ENCODE results near the gene IQGAP3.
"Not testable (repeated sequence)": the region's sequence is repeated elsewhere in the genome, so short reads cannot be mapped to it uniquely, and the experiment has no call there.

IQGAP3 gene

GRCh38 chr1:156554971-156555370 lies 17.4 kb downstream of the IQGAP3 start:
- H4K12ac ChIP-seq (ENCODE audit: low read depth, low read length) = no peak overlapping the region
- H3K9ac ChIP-seq (ENCODE audit: low read length) = no peak overlapping the region
- H2BK12ac ChIP-seq (ENCODE audit: low read length) = no peak overlapping the region
- H3K36me3 ChIP-seq (ENCODE audit: control insufficient read depth in 1 of 2, insufficient read depth in 2 of 2, low read length in 2 of 2) = peaks cover 32 to 43% of the 10 kb centered on the region in 2 experiments
- no peak overlapping the region for H3K14ac ChIP-seq (ENCODE audit: low read length)
- H2AFZ ChIP-seq (ENCODE audit: insufficient read depth, low read length, poor library complexity) = no peak overlapping the region
- DNase-seq = no peak
- no peak overlapping the region for H4K91ac ChIP-seq (ENCODE audit: low read depth, low read length)
- H3K4me1 ChIP-seq (ENCODE audit: control insufficient read depth in 1 of 2, insufficient read depth in 2 of 2, low read length in 2 of 2) = peaks cover 9 to 10% of the 10 kb centered on the region in 2 experiments
- H2BK120ac ChIP-seq (ENCODE audit: insufficient read depth, low read length, poor library complexity) = no peak overlapping the region
- H3K4ac ChIP-seq (ENCODE audit: low read depth, low read length) = no peak overlapping the region
- H3K4me3 ChIP-seq (ENCODE audit: low read depth, low read length) = no peak overlapping the region
- H3K27me3 ChIP-seq (ENCODE audit: insufficient read depth, low read length) = no peaks in the 10 kb centered on the region
- no peaks in the 10 kb centered on the region for H3K79me2 ChIP-seq (ENCODE audit: control insufficient read depth, insufficient read depth, low read length, poor library complexity)
- no peak overlapping the region for H3K27ac ChIP-seq (ENCODE audit: low read depth, low read length)
- H2BK5ac ChIP-seq (ENCODE audit: low read depth, low read length, poor library complexity) = no peak overlapping the region
- no peaks in the 10 kb centered on the region for H3K9me3 ChIP-seq (ENCODE audit: insufficient read depth, low read depth, low read length)
- no peak overlapping the region for H4K8ac ChIP-seq (ENCODE audit: low read depth, low read length)
- no peak overlapping the region for H2AK5ac ChIP-seq (ENCODE audit: low read length)
- no peak overlapping the region for H3K23ac ChIP-seq (ENCODE audit: low read length)
- no CpG with 5 or more reads among the region's 8 CpGs for WGBS (ENCODE audit: extremely low coverage, insufficient coverage, insufficient read length)
- H3K79me1 ChIP-seq (ENCODE audit: low read length) = no peaks in the 10 kb centered on the region
- H3K4me2 ChIP-seq (ENCODE audit: low read length) = no peak overlapping the region
- H3K18ac ChIP-seq (ENCODE audit: low read length) = no peak overlapping the region

GRCh38 chr1:156553860-156554485 lies 18.4 kb downstream of the IQGAP3 start:
- Histone ChIP-seq H3K79me1 (ENCODE audit: low read length) (no peaks in the 10 kb centered on the region), H3K27me3 (ENCODE audit: insufficient read depth, low read length) (no peaks in the 10 kb centered on the region), H2AFZ (ENCODE audit: insufficient read depth, low read length, poor library complexity) (no peak overlapping the region), H4K91ac (ENCODE audit: low read depth, low read length) (no peak overlapping the region), H3K27ac (ENCODE audit: low read depth, low read length) (no peak overlapping the region), H3K14ac (ENCODE audit: low read length) (no peak overlapping the region), H3K23ac (ENCODE audit: low read length) (no peak overlapping the region), H3K4me3 (ENCODE audit: low read depth, low read length) (no peak overlapping the region), H2BK5ac (ENCODE audit: low read depth, low read length, poor library complexity) (no peak overlapping the region), H3K79me2 (ENCODE audit: control insufficient read depth, insufficient read depth, low read length, poor library complexity) (no peaks in the 10 kb centered on the region), H3K4me1 (ENCODE audit: control insufficient read depth in 1 of 2, insufficient read depth in 2 of 2, low read length in 2 of 2) (peaks cover 3 to 5% of the 10 kb centered on the region in 2 experiments), H3K4ac (ENCODE audit: low read depth, low read length) (no peak overlapping the region), H2BK12ac (ENCODE audit: low read length) (no peak overlapping the region), H2BK120ac (ENCODE audit: insufficient read depth, low read length, poor library complexity) (no peak overlapping the region), H3K9ac (ENCODE audit: low read length) (no peak overlapping the region), H4K8ac (ENCODE audit: low read depth, low read length) (no peak overlapping the region), H3K4me2 (ENCODE audit: low read length) (no peak overlapping the region), H2AK5ac (ENCODE audit: low read length) (no peak overlapping the region), H3K9me3 (ENCODE audit: insufficient read depth, low read depth, low read length) (no peaks in the 10 kb centered on the region), H3K18ac (ENCODE audit: low read length) (no peak overlapping the region), H4K12ac (ENCODE audit: low read depth, low read length) (no peak overlapping the region), H3K36me3 (ENCODE audit: control insufficient read depth in 1 of 2, insufficient read depth in 2 of 2, low read length in 2 of 2) (peaks cover 28 to 42% of the 10 kb centered on the region in 2 experiments)
- no peak for DNase-seq
- no CpG with 5 or more reads among the region's 6 CpGs for WGBS (ENCODE audit: extremely low coverage, insufficient coverage, insufficient read length)

- H4K12ac ChIP-seq (ENCODE audit: low read depth, low read length); H2AK5ac ChIP-seq (ENCODE audit: low read length); H3K14ac ChIP-seq (ENCODE audit: low read length); H4K8ac ChIP-seq (ENCODE audit: low read depth, low read length); H4K91ac ChIP-seq (ENCODE audit: low read depth, low read length); H3K4me3 ChIP-seq (ENCODE audit: low read depth, low read length); H2BK5ac ChIP-seq (ENCODE audit: low read depth, low read length, poor library complexity); H3K9ac ChIP-seq (ENCODE audit: low read length); H3K23ac ChIP-seq (ENCODE audit: low read length); H3K4me1 ChIP-seq (ENCODE audit: control insufficient read depth in 1 of 2, insufficient read depth in 2 of 2, low read length in 2 of 2); H2AFZ ChIP-seq (ENCODE audit: insufficient read depth, low read length, poor library complexity); H3K79me2 ChIP-seq (ENCODE audit: control insufficient read depth, insufficient read depth, low read length, poor library complexity); H2BK120ac ChIP-seq (ENCODE audit: insufficient read depth, low read length, poor library complexity); H3K4ac ChIP-seq (ENCODE audit: low read depth, low read length); H3K27ac ChIP-seq (ENCODE audit: low read depth, low read length); H2BK12ac ChIP-seq (ENCODE audit: low read length); H3K4me2 ChIP-seq (ENCODE audit: low read length); H3K79me1 ChIP-seq (ENCODE audit: low read length); H3K18ac ChIP-seq (ENCODE audit: low read length); H3K9me3 ChIP-seq (ENCODE audit: insufficient read depth, low read depth, low read length); H3K27me3 ChIP-seq (ENCODE audit: insufficient read depth, low read length): not testable (repeated sequence)
- peak; percentile 80 to 84 for DNase-seq
- no CpG with 5 or more reads among the region's 4 CpGs for WGBS (ENCODE audit: extremely low coverage, insufficient coverage, insufficient read length)
- peaks cover 35 to 51% of the 10 kb centered on the region in 2 experiments for H3K36me3 ChIP-seq (ENCODE audit: control insufficient read depth in 1 of 2, insufficient read depth in 2 of 2, low read length in 2 of 2)
Observed at GRCh38 chr1:156552937-156553336, 19.4 kb downstream of the IQGAP3 start.

- Histone ChIP-seq H3K27me3 (ENCODE audit: insufficient read depth, low read length) (no peaks in the 10 kb centered on the region), H2BK120ac (ENCODE audit: insufficient read depth, low read length, poor library complexity) (no peak overlapping the region), H3K4me1 (ENCODE audit: control insufficient read depth in 1 of 2, insufficient read depth in 2 of 2, low read length in 2 of 2) (peaks cover 5 to 8% of the 10 kb centered on the region in 2 experiments), H3K79me2 (ENCODE audit: control insufficient read depth, insufficient read depth, low read length, poor library complexity) (no peaks in the 10 kb centered on the region), H2BK12ac (ENCODE audit: low read length) (no peak overlapping the region), H4K8ac (ENCODE audit: low read depth, low read length) (no peak overlapping the region), H3K79me1 (ENCODE audit: low read length) (no peaks in the 10 kb centered on the region), H4K12ac (ENCODE audit: low read depth, low read length) (no peak overlapping the region), H3K18ac (ENCODE audit: low read length) (no peak overlapping the region), H3K36me3 (ENCODE audit: control insufficient read depth in 1 of 2, insufficient read depth in 2 of 2, low read length in 2 of 2) (peaks cover 35 to 51% of the 10 kb centered on the region in 2 experiments), H2AK5ac (ENCODE audit: low read length) (no peak overlapping the region), H3K27ac (ENCODE audit: low read depth, low read length) (no peak overlapping the region), H2AFZ (ENCODE audit: insufficient read depth, low read length, poor library complexity) (no peak overlapping the region), H3K9ac (ENCODE audit: low read length) (no peak overlapping the region), H3K9me3 (ENCODE audit: insufficient read depth, low read depth, low read length) (no peaks in the 10 kb centered on the region), H3K4me3 (ENCODE audit: low read depth, low read length) (no peak overlapping the region), H3K23ac (ENCODE audit: low read length) (no peak overlapping the region), H4K91ac (ENCODE audit: low read depth, low read length) (no peak overlapping the region), H3K4me2 (ENCODE audit: low read length) (no peak overlapping the region), H2BK5ac (ENCODE audit: low read depth, low read length, poor library complexity) (no peak overlapping the region), H3K14ac (ENCODE audit: low read length) (no peak overlapping the region), H3K4ac (ENCODE audit: low read depth, low read length) (no peak overlapping the region)
- DNase-seq = peak; percentile 93 to 97
- no CpG with 5 or more reads among the region's 5 CpGs for WGBS (ENCODE audit: extremely low coverage, insufficient coverage, insufficient read length)
Observed at GRCh38 chr1:156552518-156552917, 19.8 kb downstream of the IQGAP3 start.
